Parathyroid adenoma (tissue), 2 donors: Measurements from ENCODE around the gene MUC2.

ENCODE experiments used
- H2AFZ ChIP-seq: fragments of 300-600 bp; sonication (generic); one replicate; pipeline ENCODE4 v1.7.0; 2017; ENCODE audit warnings: antibody characterized with exemption, mild to moderate bottlenecking
- H3K27ac ChIP-seq: fragments of 300-600 bp; sonication (generic); one replicate; pipeline ENCODE4 v1.7.0; 2017
- H3K27me3 ChIP-seq: fragments of 300-600 bp; sonication (generic); one replicate; pipeline ENCODE4 v1.7.0; 2017; ENCODE audit warnings: low read length; ENCODE audit not compliant: control insufficient read depth, insufficient read depth
- H3K36me3 ChIP-seq: fragments of 300-600 bp; sonication (generic); one replicate; pipeline ENCODE4 v1.7.0; 2017; ENCODE audit warnings: low read length; ENCODE audit not compliant: control insufficient read depth, insufficient read depth
- H3K4me1 ChIP-seq: fragments of 300-600 bp; sonication (generic); one replicate; pipeline ENCODE4 v1.7.0; 2017; ENCODE audit warnings: control low read depth
- H3K4me2 ChIP-seq: fragments of 300-600 bp; sonication (generic); one replicate; pipeline ENCODE4 v1.7.0; 2017; ENCODE audit warnings: low read length
- H3K4me3 ChIP-seq: fragments of 300-600 bp; sonication (generic); one replicate; pipeline ENCODE4 v1.7.0; 2017; ENCODE audit warnings: low read depth, low read length
- H3K79me2 ChIP-seq: fragments of 300-600 bp; sonication (generic); one replicate; pipeline ENCODE4 v1.7.0; 2017; ENCODE audit warnings: control low read depth
- H3K9ac ChIP-seq: fragments of 300-600 bp; sonication (generic); one replicate; pipeline ENCODE4 v1.7.0; 2017; ENCODE audit warnings: mild to moderate bottlenecking
- H3K9me3 ChIP-seq: fragments of 300-600 bp; sonication (generic); one replicate; pipeline ENCODE4 v1.7.0; 2017; ENCODE audit warnings: low read length; ENCODE audit not compliant: control insufficient read depth
- CTCF ChIP-seq: fragments of 300-600 bp; sonication (generic); IDR thresholded peaks from one replicate; pipeline ENCODE4 v1.7.0; 2017; ENCODE audit warnings: antibody characterized with exemption, mild to moderate bottlenecking
- donor health status: primary hyperparathyroidism.

Gene MUC2

GRCh38 chr11:1027483-1028290, 47.0 kb upstream of the MUC2 start:
- no peak overlapping the region for H3K4me3 ChIP-seq
- H3K27ac ChIP-seq: no peak overlapping the region
- no peak overlapping the region for H2AFZ ChIP-seq
- no peaks in the 10 kb centered on the region for H3K36me3 ChIP-seq
- TF ChIP-seq CTCF: no peak
- H3K9me3 ChIP-seq: no peaks in the 10 kb centered on the region
- no peaks in the 10 kb centered on the region for H3K4me1 ChIP-seq
- no peak overlapping the region for H3K9ac ChIP-seq
- H3K27me3 ChIP-seq: no peaks in the 10 kb centered on the region
- H3K4me2 ChIP-seq: no peak overlapping the region
- no peaks in the 10 kb centered on the region for H3K79me2 ChIP-seq

- Histone ChIP-seq H3K4me1 (no peaks in the 10 kb centered on the region), H3K27me3 (no peaks in the 10 kb centered on the region), H3K4me2 (no peak overlapping the region), H2AFZ (no peak overlapping the region), H3K79me2 (no peaks in the 10 kb centered on the region), H3K4me3 (no peak overlapping the region), H3K9ac (no peak overlapping the region), H3K9me3 (no peaks in the 10 kb centered on the region), H3K27ac (no peak overlapping the region), H3K36me3 (no peaks in the 10 kb centered on the region)
- no peak for TF ChIP-seq CTCF
Observed at GRCh38 chr11:1028291-1028540, 46.5 kb upstream of the MUC2 start.

- TF ChIP-seq CTCF: no peak
- H3K27ac ChIP-seq: no peak overlapping the region
- no peaks in the 10 kb centered on the region for H3K36me3 ChIP-seq
Observed at GRCh38 chr11:1028616-1029015, 46.1 kb upstream of the MUC2 start.

GRCh38 chr11:1029051-1029450, 45.6 kb upstream of the MUC2 start:
- Histone ChIP-seq H3K4me2 (no peak overlapping the region), H3K27me3 (no peaks in the 10 kb centered on the region), H2AFZ (no peak overlapping the region), H3K9me3 (no peaks in the 10 kb centered on the region), H3K9ac (no peak overlapping the region), H3K4me3 (no peak overlapping the region), H3K79me2 (no peaks in the 10 kb centered on the region), H3K27ac (no peak overlapping the region), H3K36me3 (no peaks in the 10 kb centered on the region), H3K4me1 (no peaks in the 10 kb centered on the region)
- no peak for TF ChIP-seq CTCF

More at GRCh38 chr11:1028616-1029015, 46.1 kb upstream of the MUC2 start:
- no peaks in the 10 kb centered on the region for H3K79me2 ChIP-seq
- no peaks in the 10 kb centered on the region for H3K27me3 ChIP-seq
- no peak overlapping the region for H3K4me2 ChIP-seq
- no peak overlapping the region for H3K9ac ChIP-seq
- H3K9me3 ChIP-seq: no peaks in the 10 kb centered on the region
- no peaks in the 10 kb centered on the region for H3K4me1 ChIP-seq
- H3K4me3 ChIP-seq: no peak overlapping the region
- no peak overlapping the region for H2AFZ ChIP-seq

- no peaks in the 10 kb centered on the region for H3K36me3 ChIP-seq
- no peak overlapping the region for H2AFZ ChIP-seq
- H3K9ac ChIP-seq: no peak overlapping the region
- no peaks in the 10 kb centered on the region for H3K27me3 ChIP-seq
- H3K4me1 ChIP-seq: no peaks in the 10 kb centered on the region
- H3K79me2 ChIP-seq: no peaks in the 10 kb centered on the region
- no peak overlapping the region for H3K4me3 ChIP-seq
- TF ChIP-seq CTCF: no peak
- H3K4me2 ChIP-seq: no peak overlapping the region
- no peak overlapping the region for H3K27ac ChIP-seq
- H3K9me3 ChIP-seq: no peaks in the 10 kb centered on the region
Observed at GRCh38 chr11:1029654-1030053, 45.0 kb upstream of the MUC2 start.
